NCI-H345 treated with DMSO at 0.1 percent for 48 hours (cell line): ENCODE data around the gene C2CD3.

Source experiments
- DNase-seq: peaks from one replicate; lab custom pipeline; 2025; ENCODE audit not compliant: unreplicated experiment; lab: John Stamatoyannopoulos, UW

Gene C2CD3

DNA sequence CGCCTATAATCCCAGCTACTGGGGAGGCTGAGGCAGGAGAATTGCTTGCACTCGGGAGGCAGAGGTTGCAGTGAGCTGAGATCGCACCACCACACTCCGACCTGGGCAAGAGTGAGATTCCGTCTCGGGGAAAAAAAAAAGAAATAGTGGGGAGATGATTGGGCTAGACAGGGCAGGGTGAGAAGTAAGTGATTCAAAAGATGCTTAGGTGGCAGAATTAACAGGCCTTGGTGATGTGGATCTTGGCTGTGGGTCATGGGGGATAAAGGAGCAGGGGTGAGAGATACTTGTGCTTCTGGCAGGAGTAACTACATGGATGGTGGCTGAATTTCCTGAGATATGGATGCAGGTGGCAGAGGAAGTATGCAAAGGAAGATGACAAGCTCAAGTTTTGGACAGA, 148.8 kb downstream of the C2CD3 start:
- DNase-seq: no peak

DNA sequence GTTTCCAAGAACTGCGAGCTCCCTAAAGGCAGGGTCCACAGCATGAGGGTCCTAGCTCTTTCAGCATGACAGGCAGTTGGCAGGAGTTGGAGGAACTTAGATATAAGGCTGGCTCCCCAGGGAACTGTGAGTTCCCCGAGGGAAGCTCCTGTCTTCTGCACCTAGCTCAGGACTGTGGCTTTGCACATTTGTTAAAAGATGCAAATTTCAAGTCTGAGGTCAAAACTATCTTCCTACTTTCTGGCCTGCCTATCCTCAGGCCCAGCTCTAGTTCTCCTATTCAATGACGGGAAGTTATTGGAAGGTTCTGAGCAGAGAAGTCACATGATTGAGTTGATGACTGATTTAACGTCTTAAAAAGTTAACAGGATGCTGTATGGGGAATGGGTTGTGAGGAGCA, 150.3 kb downstream of the C2CD3 start:
- no peak for DNase-seq

DNA sequence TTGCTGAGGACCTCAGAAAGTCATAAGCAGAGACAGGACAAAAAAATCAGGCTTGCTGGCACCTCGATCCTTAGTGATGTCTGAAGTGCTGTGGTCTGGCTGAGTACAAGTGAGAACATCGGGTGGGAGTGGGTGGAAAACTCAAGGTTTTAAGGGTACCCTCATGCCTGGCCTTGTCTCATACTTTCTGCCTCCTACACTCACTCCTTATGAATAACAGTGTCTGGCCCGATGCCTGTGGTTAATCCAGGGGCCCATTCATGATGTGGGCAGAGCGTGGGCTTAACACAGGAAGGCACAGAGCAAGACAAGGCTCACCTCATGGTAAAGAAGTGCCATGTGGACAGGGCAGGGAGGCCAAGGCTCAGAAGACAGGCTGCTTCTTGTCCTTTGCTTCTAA, 150.9 kb downstream of the C2CD3 start:
- no peak for DNase-seq

DNA sequence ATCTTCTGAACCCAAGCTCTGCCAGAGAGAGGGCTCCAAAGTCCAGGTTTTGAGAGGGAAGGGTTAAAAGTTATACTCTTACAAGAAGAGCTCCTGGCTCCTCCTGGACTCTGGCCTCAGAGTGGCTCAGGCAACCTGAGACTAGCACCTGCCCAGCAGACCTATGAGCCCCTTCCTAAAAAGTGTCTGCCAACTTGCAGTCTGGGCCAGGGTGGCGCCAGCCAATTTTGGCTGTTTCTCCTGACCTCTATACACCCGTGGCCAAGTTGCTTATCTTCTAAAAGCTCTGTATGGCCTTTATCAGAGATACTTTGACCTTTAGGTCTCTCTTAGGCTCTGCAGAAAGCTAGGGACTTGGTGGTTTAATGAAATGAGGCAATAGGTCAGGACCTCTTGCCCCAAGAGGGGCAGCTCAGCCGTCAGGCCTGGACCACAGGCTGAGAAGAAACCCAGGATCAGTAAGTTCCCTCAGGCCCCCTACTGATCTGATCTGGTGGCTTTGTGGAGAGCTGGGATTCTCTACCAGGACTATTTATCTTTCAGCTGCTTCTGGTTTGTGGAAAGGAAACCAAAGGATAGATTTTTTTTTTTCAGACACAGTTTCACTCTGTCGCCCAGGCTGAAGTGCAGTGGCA, 151.6 kb downstream of the C2CD3 start:
- DNase-seq: no peak

DNA sequence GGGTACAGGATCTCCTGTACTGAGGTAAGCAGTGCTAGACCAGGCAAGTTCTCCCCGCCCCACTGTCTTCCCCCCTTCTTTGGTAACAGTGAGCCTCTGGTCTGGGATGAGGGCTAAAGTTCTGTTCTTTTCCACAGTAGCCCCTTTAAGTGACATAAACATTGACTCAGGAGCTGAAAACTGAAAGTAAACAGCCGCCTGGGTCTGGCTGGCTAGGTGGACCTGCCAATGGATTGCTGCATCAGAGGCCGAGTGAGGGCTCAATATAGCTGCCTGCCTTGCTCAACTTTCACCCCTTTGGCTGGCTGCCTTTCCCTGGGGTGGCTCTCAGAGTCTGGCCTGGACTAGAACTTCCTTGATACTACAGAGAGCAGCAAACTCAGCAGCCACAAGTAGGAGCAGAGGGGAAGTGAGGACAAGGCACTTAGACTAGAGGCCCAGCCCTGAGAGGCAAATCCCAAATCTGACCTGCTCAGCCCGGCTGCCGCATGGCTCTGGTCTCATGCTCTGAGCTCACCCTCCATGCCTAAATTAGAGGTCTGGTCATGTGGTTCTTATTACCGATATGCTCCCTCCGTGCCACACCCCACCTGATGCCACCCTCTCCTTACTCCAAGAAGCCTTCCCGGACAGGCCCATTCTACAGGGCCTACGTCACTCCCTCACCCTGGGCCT, 152.3 kb downstream of the C2CD3 start:
- no peak for DNase-seq

DNA sequence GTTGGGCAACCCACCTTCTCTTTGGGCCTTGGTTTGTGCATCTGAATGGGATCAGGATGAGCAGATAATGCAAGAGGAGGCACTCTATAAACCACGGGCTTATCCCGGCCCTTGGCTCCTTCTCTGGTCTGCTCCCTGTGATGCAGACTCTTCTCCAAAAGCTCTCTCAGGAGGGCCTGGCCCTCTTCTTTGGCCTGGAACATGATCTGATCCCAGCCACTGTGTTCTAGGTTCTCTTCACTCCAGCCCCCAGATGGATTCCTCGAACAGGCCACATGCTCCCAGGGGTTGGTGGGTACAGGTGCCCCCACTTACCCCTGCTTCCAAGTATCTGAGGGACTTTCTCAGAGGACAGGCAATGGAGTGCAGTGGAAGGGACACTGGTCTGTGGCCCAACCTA, 153.2 kb downstream of the C2CD3 start:
- no peak for DNase-seq

DNA sequence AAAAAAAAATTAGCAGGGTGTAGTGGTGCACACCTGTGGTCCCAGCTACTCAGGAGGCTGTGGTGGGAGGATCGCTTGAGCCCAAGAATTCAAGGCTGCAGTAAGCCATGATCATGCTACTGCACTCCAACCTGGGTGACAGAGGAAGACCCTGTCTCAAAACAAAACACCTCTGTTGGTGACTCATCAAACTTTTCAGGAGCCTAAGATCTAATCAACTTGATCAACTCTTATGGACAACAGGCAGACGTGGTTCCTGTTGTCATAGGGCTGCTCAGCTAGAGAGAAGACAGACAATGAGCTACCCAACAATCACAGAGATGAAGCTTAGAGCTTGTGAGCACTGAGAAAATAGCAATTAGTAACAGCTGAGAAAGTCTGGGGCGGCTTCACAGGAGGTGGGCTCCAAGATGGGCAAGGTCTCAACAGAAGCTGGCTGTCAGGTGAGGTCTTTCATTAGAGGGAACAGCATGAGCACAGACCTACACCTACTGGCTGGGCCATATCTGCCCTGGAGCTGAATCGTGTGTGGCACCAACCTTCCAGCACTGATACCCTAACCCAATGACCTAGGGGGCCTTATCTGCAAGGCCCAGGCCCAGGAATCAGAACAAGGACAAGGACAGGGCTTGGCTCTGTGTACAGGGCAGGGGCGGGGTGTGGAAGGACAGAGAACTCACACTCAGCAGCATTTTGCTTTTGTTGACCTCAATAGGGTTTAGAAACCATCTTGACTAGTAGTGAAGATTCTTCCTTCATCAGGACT, 154.7 kb downstream of the C2CD3 start:
- no peak for DNase-seq

DNA sequence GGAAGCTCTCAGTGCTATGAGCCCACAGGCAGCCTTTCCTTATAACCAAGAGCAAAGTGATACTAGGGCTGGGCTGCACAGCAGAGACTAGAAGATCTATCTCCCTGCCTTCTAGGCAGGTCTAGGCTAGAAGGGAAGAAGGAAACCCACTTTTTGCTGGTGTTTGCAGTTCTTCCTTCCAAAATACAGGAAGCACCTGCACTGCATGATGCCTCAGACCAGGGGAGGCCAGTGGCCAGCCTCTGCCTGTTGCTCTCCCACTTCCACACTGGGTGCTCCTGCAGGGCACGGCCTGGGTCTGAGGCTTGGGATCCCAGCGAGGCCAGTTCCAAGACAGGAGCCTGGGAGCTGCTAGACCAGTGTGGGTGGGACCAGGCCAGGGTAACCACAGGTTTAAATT, 155.9 kb downstream of the C2CD3 start:
- DNase-seq: no peak

DNA sequence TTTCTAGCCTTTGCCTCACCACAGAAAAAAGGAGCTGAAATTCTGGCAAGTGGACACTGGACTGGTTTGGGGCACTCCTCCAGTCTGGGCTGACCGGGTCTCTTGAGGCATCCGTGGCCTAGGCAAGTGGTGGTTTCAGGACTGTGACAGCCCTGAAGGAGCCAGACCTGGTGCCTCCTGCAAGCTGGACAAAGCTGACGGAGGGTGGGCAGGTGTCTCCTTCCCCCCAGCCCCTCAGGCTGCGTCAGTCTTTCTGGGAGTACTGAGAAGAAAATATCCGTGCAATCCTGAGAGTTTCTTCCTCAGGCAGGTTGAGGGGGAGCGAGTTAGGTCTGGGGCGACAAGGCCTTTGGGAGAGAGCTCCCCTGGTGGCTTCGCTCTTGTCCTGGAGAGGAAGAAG, 157.7 kb downstream of the C2CD3 start:
- DNase-seq: no peak

DNA sequence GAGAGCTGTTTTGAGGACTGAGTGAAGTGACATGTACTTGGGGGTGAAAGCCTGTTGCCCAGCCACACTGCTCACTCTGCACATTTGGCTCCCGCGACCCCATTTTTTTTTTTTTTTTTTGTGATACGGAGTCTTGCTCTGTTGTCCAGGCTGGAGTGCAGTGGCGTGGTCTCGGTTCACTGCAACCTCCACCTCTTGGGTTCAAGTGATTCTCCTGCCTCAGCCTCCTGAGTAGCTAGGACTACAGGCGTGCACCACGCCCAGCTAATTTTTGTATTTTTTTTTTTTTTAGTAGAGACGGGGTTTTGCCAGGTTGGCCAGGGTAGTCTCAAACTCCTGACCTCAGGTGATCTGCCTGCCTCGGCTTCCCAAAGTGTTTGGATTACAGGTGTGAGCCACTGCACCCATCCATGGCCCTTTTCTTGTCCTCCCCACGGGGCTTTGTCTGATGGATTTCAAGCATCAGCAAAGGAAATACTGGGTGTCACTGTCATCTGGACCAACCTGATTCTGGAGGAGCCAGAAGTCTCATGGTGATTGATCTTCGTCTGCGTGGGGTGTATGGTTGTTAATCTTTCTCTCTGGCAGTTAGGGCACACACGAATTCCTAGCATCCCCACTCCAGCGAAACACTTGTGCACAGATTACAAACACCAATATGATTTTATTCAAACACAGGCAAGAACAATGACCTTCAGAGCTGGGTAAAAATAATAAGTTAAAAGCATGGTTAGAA, 158.6 kb downstream of the C2CD3 start:
- no peak for DNase-seq

DNA sequence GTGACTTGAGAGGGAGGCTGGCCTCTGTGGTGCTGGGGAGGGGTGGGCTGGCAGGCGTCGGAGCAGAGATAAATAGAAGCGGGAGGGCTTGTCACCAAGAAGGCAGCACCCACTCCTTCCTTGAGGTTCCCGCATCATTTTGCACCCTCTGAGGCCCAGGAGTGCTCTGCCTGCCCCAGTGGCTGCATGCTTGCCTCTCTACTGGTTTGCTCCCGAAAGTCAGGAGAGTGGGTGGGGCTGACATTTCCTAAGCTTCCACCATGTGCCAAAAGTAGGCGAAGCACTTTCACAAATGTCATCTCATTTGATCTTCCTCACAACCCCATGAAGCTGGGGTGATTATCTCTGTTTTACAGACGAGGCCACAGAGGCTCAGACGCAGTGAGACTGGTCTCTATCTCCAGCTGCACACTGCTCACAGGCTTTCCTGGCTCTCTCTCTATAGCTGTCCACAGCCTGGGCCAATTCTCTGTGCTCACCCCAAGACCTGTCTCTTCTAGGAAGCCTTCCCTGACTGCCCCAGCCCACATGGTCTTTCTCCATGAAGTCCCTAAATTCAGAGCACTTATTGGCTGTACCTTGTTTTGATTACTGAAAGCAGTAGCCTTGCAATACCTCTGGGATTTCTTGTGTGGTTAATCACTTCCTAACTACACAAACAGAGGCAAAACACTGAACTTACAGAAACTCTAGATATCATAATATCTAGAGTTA, 159.3 kb downstream of the C2CD3 start:
- no peak for DNase-seq

DNA sequence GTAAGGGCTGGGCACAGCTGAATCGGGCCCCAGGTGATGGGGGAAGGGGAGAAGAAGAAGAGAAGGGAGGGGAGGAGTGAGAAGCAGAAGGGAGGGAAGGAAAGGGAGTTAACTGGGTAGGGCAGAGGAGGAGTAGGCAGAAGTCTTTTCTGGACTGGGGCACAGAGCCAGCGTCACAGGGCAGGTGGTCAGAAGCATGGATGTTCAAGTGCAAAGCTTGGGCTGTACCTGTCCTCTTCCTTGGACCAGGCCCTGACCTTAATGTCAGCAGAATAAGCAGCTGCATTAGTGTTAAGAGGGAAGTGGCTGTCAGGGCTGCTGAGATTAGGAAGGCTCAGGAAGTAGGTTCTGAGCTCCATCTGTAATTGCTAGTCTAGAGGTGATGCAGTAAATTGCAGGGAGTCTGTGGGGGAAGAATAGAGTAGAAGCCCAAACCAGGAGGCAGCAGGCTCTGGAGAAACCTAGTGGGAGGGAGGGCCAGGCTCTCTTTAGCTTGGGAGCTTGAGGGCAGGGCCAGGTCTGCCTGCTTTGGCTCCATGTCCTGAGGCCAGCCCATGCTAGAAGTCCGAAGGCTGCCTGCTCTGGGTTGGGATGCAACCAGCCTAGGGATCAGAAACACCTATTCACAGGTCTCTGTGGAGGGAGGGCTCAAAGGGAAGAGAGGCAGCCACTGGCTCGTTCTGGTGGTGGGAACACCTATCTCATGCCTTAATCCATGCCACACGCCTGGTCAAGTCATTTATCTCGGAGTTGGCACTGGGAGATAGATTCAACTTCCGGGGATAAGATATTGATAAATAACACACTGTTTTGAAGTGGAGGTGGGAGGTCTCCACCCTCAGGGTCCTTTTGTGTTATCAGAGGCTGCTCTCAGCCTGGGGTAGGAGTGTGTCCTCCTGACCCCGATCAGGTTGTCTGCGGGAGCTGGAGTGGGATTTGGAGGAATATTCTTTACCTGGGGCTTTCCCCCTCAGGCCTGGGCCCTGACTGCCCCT, 160.2 kb downstream of the C2CD3 start:
- DNase-seq: no peak

DNA sequence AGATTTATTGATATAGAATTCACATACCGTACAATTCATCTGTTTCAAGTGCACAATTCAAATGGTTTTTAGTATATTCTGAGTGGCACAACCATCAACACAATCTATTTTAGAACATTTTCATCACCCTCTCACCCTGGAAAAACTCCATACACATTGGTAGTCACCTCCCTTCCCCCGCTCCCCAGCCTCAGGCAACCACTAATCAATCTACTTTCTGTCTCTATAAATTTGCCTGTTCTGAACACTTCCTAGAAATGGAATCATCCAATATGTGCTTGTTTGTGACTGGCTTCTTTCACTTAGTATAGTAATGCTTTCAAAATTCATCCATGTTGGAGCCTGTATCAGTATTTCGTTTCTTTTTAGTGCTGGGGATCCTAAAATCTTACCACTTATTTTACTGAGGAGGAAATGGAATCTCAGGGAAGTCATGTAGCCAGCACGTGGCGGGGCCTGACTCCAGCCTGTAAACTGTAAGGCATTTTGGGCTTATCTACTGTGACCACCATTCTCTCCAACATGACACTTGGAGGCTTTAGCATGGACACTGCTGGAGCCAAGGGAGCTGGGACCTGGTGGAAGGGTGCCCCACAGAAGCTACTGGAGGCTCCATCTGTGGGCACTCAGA, 161.0 kb downstream of the C2CD3 start:
- DNase-seq: no peak

DNA sequence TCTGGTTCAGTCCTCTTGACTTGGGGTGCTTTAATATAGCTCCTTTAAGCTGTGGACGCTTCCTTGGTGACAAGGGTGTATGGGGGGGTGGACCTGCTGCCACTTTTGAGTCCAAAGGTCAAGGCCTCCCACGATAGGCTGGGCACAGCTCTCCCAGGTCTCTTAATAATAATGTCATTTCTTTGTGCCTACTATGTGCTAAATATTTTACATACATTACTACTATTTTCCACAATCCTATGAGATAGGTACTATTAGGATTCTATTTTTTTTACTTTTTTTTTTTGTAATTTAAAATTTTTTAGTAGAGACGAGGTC, 161.6 kb downstream of the C2CD3 start:
- no peak for DNase-seq

DNA sequence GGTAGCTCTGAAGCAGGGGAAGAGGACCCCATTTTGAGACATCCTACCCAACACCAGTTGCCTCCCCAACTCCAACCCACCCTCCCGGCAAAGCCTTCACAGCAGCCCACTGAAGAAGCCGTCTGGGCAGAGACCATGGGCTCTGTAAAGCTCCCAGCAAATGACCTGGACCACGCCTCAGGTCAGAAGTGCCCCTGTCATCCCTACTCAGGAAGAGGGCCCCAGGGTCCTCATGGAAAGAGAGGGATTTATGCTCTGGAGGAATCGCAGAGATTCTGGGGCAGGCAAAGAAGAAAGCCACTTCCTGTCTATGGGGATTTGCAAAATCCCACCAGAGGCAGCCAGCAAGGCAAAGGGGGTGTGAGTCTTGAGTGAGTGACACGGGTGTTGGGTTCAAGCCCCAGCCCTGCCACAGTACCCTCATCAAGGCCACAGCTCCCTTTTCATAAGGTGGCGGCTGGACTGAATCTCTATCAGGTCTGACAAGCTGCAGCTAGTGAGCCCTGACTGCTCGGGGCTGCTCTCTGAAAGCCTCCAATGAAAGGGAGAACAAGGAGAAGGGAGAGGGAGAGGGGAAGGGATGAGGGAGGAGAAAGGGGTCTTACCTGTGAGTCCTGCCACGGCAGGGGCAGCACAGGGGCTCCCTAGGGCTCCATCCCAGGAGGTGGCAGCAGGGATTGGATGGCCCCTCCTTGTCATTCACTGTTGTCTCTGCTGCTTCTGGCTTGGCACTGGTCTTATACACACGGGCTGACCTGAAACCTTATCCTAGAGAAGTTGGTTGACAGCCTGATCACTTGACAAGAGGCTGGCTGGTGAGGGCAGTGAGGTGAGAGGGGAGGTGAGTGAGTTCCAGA, 162.2 kb downstream of the C2CD3 start, which contains the start of gene UCP3:
Gene UCP3, minus strand, starts transcription at position 713 of the 857 bp plus-strand sequence. CDS start 2,043 bp downstream, outside the sequence.
- no peak for DNase-seq

DNA sequence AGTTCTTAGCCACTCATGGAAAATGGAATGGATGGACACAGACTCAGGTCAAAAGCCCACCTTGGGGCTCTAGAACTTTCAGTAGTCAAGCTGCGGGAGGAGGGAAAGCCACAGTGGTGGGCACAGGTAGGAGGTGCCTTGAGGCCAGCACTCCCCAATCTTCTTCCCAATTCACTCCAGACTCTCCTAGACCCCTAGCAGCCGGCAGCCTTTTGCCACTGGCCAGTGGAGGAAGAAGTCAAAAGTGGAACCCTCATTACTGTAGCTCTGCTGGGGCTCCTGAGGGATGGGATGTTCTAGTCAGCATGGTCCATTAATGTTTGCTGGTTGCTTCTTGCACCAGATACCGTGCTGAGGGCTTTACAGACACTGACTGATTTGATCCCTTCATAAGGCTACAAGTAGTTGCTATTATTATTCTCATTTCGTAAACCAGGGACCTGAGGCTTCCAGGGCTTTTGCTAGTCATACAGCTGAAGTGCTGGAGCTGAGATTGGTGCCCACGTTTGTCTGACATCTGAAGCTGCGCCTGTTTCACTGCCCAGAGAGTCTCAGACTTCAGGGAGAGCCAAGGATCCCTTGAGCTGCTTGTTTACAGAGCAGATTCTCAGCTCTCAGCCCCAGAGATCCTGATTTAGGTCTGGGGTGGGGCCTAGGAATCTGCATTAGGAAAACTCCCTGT, 163.0 kb downstream of the C2CD3 start:
- no peak for DNase-seq

DNA sequence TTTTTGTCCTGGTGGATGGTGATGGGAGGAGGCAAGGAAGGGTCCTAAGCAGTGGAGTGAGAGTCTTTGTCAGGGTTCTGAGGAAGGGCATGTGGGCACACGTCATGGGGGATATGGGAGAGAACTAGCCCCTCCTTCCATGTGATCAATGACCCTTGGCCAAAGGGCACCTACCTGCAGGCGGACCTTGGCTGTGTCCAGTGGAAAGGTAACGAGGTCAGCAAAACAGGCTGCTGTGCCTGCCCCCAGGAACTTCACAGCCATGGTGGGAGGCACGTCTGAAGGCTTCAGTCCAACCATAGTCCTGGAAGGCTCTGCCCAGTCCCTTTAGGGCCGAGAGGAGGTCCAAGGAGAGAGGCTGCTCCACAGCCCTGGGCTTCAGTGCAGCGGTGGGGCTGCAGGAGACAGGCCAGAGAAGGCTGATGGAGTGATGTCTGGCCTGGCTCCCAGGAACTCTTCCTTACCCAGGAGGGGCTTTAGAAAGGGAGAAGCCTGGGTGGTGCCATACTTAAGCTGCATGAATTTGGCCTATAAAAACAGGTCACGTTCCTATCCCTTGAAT, 164.0 kb downstream of the C2CD3 start:
- no peak for DNase-seq
